Adrenal gland (tissue), 12 donors: Measurements from ENCODE around the gene SPANXN5. TPM values are rescaled to one million over a fixed set of nuclear protein-coding genes. Genes with fewer than 3 reads are reported as not detected.

ENCODE experiments used
- polyA plus RNA-seq, 3 donors: library from polyadenylated mRNA; stranded (reverse); fragments of 200-250 nt in 2 of 3; fragments of 350-450 nt in 1 of 3; fragmentation: Illumina TruSeq in 1 of 3; extraction: RNeasy Lipid Tissue Mini Kit (QIAGEN cat#74804) in 1 of 3; gene quantifications; one replicate each; pipeline ENCODE4 v1.2.3, GENCODE V29; 2013 to 2014
- small RNA-seq, 2 donors: library from RNA; depleted of rRNA; stranded (forward); fragments of <200 nt; gene quantifications; one replicate each; pipeline ENCODE3, GENCODE V24; 2016
- total RNA-seq, 9 donors: library from RNA; depleted of rRNA in 4 of 9; stranded (reverse); fragments of >200 nt in 4 of 9; fragments of 120-200 nt in 1 of 9; fragmentation: NEBNext Ultra II Directional in 1 of 9; extraction: Animal tissue kit (Norgen Biotek cat#: 25700) in 1 of 9; gene quantifications; one replicate each; pipeline versions ENCODE4 v1.1.0 to v1.2.4, GENCODE V29; 2013 to 2023
- donor health status: healthy with polysubstance abuse.
- donor health status: Bipolar disorder and iron deficiency.
- donor health status: DM: yes; HTN: yes; CAD: no.
- donor health status: DM: no; HTN: no; CAD: no.
- donor health status: DM: no; HTN: no; CAD: no.
- donor health status: DM: yes; HTN: yes; CAD: no.

Gene SPANXN5
- total and polyA plus RNA-seq, 12 donors = not detected

Small RNA genes within 50 kb of the gene (small RNA-seq; reads per million reads assigned to genes)
- 0 reads per million in 2 donors for gene AC244505.6
- gene AC244505.7 = 0 reads per million in 2 donors

Other genes with a start within 250 kb of the SPANXN5 start
- not detected for gene SSX7, start 142.5 kb downstream of the SPANXN5 start, total RNA-seq
- gene SSX7, start 142.5 kb downstream of the SPANXN5 start, polyA plus RNA-seq = not detected
- not detected for gene SSX2, start 90.2 kb downstream of the SPANXN5 start, total RNA-seq
- gene SSX2, start 90.2 kb downstream of the SPANXN5 start, polyA plus RNA-seq = not detected
- not detected for gene SSX2B, start 46.2 kb downstream of the SPANXN5 start, total RNA-seq
- not detected for gene SSX2B, start 46.2 kb downstream of the SPANXN5 start, polyA plus RNA-seq
- gene XAGE5, start 13.9 kb upstream of the SPANXN5 start, total RNA-seq = not detected
- gene XAGE5, start 13.9 kb upstream of the SPANXN5 start, polyA plus RNA-seq = not detected
- not detected for gene XAGE3, start 70.7 kb upstream of the SPANXN5 start, total RNA-seq
- not detected for gene XAGE3, start 70.7 kb upstream of the SPANXN5 start, polyA plus RNA-seq
- 10 to 100 TPM in 6 of 9 donors, 1 to 10 TPM in 3; 2.1 to 34.0 (median 25.7) TPM for gene FAM156B, start 99.9 kb upstream of the SPANXN5 start, total RNA-seq
- 100 to 1,000 TPM in 2 of 3 donors, 1 to 10 TPM in 1; 7.3 to 203 (median 193) TPM for gene FAM156B, start 99.9 kb upstream of the SPANXN5 start, polyA plus RNA-seq
- 10 to 100 TPM in 8 of 9 donors, 1 to 10 TPM in 1; 4.4 to 37.9 (median 23.0) TPM for gene FAM156A, start 161.1 kb upstream of the SPANXN5 start, total RNA-seq
- gene FAM156A, start 161.1 kb upstream of the SPANXN5 start, polyA plus RNA-seq = 10 to 100 TPM; 14.6 to 56.0 (median 34.5) TPM